HuH-7.5 (cell line): ENCODE results near the gene RENBP.
"Not testable (repeated sequence)": the region's sequence is repeated elsewhere in the genome, so short reads cannot be mapped to it uniquely, and the experiment has no call there.

Source experiments
- DNase-seq: peaks from one replicate; pipeline ENCODE4 v3.0.0; 2011; ENCODE audit warnings: low spot score

Gene RENBP

DNA sequence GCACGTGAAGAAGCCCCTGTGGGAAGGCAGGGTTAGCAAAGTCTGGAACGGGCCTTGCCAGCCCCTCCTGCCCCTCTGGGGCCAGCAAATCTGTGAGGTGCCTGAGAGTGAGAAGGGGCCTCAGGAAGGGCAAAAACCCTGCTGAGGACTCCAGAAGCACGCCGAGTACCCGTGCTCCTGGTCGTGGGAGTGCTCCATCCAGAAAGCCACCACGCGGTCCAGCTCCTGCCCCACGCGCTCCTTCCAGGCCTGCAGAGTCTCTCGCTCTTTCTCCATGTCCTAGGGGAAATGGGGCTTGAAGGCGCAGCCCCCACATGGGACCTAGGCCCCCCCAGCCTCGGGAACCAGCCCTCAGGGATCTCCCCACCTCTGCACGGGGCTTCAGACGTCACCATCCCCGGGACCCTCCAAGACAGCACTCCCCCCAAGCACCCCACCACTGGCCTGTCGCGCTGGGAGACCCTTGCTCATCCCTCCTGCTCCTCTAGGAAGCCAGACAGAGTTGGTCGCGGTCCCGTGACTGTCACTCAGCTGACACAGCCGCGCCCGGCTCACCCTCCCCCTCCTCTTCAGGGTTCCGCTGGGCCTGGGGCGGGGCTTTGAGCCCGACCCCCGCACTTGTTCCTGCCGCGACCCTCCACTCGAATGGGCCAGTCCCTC, at the start of gene RENBP:
TSS of gene RENBP (minus strand) at position 504 of the 660 bp plus-strand sequence. CDS start at position 471, 33 bp downstream.
- no peak for DNase-seq

DNA sequence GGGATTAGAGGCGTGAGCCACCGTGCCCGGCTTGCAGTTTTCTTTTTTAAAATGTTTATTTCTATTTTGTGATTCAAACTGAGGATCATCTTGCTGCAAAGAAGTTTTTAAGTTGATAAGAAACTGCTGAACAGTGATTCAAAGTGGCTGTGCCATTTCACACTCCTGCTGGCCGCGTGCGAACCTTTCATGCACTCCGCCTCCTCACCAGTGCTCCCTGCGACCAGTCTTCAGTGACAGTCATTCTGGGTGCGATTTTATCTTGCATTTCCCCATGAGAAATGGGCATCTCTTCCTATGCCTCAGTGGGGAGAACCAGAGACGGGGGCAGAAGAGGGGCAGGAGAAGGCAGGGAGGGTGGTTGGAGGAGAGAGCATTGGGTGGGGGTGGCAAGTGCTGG, 49.5 kb upstream of the RENBP start:
- DNase-seq: no peak

DNA sequence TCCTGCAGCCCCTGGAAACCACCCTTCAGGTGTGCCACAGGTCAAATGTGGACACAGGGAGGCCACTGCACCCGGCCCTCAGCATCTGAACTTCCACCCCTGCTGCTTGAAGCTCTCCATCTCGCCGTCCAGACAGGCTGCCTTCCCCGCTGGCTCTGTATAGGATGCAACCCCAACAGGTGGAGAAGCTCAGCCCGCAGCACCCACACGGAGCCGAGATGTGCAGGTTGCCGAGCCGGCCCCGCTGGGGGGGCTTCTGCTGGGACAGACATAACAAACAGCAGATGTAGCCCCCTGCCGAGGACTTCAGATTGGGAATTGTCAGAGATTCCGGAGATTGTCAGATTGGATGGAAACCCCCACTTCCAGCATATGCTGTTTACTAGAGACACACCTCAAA, 48.6 kb upstream of the RENBP start:
- no peak for DNase-seq

DNA sequence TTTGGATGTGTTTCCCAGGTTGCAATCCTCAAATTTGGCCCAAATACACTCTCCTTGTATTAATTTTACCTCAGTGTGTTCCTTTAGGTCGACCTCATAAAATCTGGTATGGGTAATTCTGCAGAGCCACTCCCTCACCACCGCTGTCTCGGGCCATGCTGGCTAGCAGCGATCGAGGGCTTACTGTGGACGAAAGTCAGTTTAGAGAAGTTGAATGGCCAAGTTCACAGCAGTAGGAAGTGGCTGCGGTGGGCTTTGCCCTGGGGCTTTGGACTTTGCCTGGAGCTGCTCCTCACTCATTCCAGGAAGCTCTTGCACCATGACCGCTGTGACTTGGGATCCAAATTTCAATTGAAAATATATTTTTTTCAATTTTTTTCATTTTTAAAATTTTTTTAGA, 47.7 kb upstream of the RENBP start:
- no peak for DNase-seq

DNA sequence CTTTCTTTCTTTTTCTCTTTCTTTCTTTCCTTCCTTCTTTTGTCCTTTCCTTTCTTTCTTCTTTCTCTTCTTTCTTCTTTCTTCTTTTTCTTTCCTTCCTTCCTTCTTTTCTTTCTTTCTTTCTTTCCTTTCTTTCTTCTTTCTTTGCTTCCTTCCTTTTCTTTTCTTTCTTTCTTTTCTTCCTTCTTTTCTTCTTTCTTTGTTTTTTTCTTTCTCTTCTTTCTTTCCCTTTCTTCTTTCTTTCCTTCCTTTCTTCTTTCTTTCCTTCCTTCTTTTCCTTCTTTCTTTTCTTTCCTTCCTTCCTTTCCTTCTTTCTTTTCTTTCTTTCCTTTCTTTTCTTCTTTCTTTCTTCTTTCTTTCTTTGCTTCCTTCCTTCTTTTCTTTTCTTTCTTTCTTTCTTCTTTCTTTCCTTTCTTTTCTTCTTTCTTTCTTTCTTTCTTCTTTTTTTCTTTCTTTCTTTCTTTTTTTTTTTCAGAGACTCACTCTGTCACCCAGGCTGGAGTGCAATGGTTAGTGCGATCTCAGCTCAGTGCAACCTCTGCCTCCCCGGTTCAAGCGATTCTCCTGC, 46.7 kb upstream of the RENBP start:
- no peak for DNase-seq

DNA sequence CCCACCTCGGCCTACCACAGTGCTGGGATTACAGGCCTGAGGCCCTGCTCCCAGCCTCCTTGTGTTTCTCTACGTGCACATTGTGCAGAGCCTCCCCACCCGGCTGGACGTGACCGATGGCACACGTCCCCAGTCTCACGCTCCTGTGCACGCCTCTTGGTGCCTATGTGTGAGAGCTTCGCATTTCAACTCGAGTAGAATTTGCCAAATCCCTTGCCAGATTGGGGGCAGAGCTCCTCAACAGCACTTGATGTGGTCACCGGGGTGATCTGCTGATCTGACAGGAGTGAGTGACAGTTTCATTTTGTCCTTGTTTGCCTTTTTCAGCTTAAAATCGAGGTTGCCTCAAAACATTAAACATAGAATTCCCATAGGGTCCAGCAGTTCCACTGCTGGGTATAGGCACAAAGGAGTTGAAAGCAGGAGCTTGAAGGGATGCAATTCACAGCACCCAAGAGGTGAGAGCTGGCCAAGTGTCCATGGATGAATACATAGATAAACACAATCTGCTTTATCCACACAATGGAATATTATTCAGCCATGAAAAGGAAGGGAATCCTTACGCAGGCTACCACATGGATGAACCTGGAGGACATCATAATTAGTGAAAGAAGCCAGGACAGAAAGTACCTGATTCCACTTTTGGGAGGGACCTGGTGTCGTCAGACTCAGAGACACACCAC, 45.7 kb upstream of the RENBP start:
- DNase-seq: no peak

DNA sequence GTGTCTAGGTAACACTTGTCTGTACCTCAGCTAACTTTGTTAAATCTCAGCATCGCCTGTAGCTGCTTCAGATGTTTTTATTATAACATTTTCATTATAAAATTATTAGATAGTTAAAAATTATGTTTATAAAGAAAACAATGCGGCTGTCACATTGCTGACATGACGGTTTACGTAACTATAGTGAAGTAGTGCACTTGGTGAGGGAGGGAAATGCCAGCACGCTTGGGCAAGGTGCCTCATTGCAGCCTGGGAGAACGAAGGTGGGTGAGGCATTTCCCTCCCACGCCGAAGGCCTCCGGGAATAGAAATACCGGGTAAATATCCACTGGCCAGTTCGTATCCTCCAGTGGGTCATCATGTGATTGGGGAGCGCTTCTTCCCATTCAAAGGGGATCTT, 44.0 kb upstream of the RENBP start:
- no peak for DNase-seq

DNA sequence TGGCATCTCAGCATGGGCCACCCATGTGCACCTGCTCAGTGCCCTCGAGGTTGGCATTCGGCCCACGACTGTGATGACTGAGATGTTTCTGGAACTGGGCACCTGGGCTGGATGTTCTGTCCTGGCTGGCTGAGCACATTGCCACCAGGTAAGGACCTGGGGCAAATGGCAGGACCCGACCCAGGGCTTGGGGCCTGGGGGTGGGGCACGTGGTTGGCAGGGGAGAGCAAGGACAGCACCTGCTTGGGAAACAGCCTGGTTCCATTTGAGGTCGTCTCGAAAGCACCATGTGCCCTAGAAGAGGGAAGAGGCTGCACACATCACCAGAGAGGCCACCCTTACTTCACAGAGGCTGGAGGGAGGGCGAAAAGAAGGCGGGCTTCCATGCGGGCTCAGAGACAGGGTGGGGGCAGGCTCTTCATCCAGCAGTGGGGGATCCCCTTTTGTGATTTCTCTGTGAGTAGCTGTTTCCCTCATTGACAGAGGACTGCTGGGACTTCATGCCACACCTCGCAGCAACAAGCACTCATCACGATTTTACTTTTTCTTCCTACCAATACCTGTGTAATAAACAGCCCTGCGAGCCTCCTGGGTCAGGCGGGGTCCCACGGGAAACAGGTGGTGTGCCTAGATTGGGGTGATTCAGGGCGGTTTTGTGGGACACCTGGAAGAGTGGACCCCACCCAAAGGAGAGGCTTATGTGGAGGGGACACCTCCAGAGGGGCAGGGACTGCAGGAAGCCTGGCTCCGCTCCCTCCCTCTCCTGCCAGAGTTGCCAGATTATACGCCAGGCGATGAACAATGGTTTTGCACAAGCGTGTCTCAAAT, 40.1 kb upstream of the RENBP start:
- DNase-seq: no peak

DNA sequence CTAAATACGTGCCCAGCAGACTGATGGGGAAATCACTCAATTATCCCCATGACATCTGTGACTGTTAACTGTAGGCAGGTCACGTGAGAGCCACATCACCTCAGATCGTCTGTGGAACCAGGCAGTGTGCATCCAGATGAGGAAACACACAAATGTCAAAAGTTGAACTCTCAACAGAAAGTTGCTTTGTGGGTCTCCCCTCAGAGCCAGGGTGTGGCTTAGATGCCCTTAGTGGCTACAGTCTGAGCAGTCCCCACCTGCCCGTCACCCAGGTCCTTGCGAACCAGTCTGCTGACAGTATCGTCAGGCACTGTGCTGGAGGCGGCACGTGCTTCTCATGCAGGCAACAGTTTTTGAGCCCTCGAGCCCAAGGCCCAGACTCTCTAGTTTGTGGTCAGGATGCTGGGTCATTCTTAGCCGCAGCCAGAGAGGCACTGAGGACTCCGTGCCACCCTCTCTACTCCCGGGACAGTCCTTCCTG, 38.9 kb upstream of the RENBP start:
- DNase-seq: no peak

DNA sequence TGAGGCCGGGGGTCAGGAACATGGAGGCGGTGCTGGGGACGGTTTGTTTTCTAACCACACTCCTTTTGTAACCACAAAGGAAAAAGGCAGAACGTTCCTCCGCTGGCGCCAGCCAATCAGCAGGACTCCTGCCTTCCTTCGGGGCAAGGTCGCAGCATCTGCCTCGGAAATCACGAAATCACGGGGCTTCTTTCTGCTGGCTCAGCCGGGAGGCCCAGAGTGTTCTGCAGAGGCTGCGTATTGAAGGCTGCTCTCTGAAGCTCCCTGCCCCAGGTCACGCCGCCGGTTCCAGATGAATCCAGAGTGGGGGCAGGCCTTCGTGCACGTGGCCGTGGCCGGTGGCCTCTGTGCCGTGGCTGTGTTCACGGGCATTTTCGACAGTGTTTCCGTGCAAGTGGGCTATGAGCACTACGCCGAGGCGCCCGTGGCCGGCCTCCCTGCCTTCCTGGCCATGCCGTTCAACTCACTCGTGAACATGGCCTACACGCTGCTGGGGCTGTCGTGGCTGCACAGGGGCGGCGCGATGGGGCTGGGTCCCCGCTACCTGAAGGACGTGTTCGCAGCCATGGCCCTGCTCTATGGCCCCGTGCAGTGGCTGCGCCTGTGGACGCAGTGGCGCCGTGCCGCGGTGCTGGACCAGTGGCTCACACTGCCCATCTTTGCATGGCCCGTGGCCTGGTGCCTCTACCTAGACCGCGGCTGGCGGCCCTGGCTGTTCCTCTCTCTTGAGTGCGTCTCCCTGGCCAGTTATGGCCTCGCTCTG, 37.5 kb upstream of the RENBP start:
- no peak for DNase-seq

DNA sequence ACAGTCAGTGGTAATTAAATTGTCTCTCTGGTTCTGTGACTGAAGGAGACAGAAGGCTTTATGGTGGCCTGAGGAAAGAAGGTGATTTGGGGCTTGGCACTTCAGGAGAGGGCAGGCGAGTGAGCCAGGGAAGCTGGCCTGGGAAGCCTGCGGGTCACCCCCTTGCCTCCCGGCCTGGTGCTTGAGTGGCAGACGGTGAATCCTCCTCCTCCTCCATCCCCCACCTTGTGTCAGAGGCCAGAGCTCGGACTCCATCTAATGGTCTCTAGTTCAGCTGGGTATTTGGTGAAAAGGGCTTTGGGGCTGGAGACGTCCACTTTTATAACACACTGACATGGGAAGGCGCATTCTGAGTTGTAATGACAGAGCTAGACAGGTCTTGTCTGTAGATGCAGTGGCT, 36.8 kb upstream of the RENBP start:
- DNase-seq: no peak

DNA sequence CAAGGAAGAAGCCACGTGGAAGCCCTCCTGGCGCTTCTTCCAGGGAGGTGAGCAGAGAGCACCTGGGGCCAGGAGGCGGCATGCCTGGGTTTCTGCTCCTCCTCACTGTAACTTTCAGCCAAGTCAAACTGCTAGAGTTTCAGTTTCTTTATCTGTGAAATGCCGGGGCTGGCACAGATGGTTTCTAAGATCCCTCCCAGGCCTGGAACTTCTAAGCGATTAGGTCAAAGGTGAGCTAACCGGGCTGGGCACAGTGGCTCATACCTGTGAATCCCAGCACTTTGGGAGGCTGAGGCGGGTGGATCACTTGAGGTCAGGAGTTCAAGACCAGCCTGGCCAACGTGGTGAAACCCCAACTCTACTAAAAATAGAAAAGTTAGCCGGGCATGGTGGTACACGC, 36.0 kb upstream of the RENBP start:
- not testable (repeated sequence) for DNase-seq

DNA sequence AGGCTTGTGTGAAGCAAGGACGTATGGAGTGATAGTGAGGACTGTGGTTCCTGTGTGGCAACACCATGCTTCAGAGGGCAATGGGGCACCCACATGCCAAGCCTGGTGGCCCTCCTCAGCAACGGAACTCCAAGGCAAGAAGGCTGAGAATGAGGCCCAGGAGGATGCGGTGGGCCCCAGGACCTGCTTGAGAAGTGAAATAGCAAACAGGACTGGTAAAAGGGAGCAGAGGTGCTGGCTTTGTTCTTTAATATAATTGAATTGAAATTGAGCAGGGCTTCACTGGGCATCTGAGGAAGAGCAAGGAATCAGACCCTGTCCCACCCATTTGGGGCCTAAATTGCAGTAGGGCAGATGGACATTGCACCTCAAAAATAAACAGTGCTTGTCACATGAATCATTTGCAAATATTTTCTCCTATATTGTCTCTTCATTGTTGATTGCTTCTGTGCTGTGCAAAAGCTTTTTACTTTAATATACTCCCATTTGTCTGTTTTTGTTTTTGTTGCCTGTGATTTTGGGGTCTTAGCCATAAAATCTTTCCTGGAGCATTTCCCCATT, 30.4 kb upstream of the RENBP start:
- no peak for DNase-seq

DNA sequence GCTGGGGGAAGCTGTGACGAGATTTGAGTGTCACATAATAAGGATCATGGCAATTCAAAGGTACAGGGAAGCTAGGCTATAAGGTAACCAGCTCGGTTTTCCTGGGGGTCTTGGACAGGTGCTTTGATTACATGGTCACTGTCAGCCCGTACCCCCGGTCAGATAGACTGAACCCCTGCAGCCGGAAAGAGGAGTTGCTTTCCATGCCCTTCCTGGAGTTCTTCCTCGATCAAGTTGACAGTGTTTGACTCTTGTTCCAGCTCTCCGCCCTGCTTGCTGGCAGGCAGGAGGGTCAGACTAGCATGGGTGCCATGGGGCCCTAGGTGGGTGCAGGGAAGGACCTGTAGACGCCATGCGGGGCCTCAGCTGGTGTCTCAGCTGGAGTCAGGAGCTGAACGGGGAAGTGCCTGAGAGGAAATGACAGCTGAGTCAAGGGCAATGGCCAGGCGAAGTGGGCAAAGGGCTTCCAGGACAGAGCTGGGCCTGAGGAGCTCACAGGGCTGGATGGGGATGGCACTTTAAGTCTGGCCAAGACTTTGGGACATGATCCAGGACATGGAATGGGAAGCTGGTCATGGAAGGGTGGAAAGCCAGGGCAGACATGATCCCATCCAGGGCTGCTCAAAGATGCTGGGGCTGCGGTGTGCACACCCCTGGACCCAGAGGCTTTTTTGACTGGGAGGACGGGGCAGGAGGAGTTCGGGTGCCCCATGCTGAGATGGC, 29.7 kb upstream of the RENBP start:
- no peak for DNase-seq

DNA sequence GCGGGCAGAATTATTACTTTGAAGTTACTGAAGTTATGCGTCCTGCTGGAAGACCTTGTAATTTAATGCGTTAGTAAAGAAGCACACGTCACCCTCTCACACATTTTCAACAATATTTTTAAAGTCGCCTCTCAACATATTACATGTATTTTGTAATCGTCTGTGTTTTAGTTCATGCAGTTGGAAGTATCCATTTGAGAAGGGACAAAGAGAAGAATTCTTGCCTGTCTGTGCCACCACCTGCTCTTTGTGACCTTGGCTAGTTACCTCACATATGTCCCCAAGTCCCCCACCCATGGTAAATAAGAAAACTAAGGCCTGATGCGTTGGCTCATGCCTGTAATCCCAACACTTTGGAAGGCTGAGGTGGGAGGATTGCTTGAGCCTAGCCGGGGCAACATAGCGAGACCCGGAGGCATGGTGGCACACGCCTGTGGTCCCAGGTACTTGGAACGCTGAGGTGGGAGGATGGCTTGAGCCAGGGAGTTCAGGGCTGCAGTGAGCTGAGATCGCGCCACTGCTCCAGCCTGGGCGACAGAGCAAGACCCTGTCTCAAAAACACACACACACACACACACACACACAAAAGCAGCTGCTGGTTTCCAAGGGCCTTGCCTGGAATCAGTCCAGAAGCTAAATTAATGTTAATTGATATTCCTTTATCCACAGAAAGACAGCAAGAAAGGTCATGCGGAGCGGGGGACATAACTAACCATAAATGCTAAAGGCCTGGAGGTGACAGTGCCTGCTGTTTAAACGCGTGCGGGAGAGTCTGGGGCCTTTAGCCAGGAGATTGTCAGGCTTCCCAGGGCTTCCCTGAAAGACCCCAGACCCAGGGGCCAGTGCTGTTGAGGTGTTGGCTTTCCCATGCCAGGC, 28.9 kb upstream of the RENBP start:
- DNase-seq: no peak

DNA sequence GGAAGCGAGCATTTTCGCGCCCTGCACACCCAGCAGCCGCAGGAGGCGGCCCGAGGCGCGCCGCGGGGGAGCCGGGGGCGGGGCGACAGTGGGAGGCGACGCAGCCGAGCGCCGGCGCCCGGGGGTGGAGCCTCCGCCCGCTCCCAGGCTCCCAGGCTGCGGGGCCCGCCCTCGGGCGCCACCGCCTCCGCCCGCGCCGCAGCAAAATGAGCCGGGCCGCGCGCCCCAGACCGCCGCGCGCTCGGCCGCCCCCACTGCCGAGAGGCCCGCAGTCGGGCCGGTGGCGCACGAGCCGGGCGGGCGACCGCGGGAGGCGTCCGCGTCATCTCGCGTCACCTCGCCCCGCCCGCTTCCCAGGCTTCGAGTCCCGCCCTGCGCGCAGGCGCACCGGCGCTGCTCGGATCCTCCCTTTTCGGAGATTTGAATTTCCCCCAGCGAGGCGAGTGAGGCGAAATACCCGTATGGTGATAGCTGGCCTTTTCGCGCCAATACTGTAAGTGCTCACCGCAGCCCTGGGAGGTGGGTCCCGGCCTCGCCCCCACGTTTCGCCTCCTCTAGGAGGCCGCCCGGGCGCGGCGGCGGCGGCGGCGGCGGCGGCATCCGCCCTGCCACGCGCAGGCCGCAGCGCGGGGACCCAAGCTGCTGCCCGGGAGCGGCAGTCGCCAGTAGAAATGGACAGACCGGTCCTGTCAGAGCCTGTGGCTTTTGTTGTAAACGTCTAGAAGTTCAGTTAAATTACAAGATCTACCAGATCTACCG, 28.1 kb upstream of the RENBP start, which contains the start of gene TMEM187:
TSS of gene TMEM187 (plus strand) at position 387 of the 759 bp plus-strand sequence. CDS start 9,309 bp downstream, outside the sequence.
- DNase-seq: peak; percentile 85

DNA sequence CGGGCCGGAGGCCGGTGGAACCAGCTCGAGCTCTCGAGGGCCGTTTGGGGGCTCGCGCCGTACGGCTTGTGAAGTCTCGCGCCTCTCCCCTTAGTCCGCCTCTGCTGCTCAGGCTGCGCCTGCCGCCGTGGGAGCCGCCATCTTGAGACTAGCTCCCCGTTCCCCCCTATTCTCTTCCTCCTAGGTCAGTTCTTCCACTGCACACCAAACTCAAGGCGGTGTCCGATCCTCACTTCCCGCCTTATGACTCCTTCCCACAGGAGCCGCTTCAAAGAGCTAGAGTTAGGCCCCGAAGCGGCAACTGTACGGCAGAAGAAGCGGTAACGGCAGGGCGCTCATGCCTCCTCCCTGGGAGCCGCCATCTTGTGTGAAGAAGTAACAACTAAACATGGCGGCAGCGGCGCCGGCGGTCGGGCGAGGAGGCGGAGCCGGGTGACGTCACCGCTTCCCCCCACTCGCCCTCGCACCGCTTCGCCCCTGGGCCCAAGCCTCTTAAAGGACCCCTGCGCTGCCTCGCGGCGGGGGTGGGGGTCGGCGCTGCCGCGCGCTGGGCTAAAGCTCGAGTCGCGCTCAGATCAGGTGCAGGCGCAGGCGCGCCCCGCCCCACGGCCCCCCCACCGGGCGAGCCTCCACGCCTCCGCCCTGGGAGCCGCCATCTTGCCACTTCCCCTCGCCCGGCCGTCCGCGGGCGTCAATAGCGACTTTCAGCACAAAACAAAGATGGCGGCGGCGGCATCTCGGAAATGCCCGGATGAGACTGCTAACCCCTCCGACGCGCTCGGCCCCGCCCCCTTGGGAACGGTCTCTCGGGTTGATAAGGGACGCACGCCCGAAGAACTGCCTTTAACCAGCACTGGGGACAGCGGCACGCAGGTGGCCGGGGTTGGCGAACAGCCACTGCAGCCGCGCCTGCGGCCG, 27.3 kb upstream of the RENBP start, which contains the start of gene HCFC1:
TSS of gene HCFC1 (minus strand) at position 369 of the 918 bp plus-strand sequence. CDS start 978 bp downstream, outside the sequence.
- DNase-seq: peak; percentile 68

DNA sequence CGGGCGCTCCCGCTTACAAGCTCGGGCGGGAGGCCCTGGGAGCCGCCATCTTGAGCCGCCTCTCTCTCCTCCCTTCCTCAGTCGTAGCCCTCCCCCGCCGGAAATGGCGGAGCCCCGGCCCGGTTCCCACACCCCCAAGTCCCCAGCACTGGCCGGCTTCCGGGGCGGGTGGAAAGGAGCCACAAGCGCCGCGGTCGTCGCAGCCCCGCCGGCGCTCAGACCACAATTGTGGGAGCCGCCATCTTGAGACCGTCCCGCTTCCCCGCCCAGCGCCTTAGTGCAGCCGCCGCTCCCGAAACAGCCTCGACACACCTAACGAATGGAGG, 26.6 kb upstream of the RENBP start:
- DNase-seq: peak; percentile 68
